Activated CD8-positive, alpha-beta memory T cell treated with anti-CD3 and anti-CD28 coated beads for 1 hour (primary cell): ENCODE results near the gene SFI1.
"Not testable (repeated sequence)": the region's sequence is repeated elsewhere in the genome, so short reads cannot be mapped to it uniquely, and the experiment has no call there.

ENCODE experiments used
- DNase-seq, 2 donors: peaks; one replicate each; pipeline ENCODE4 v3.0.0-alpha.2; 2020; ENCODE audit warnings: low read depth in 1 of 2; ENCODE audit errors: extremely low read depth in 1 of 2

The SFI1 gene

DNA sequence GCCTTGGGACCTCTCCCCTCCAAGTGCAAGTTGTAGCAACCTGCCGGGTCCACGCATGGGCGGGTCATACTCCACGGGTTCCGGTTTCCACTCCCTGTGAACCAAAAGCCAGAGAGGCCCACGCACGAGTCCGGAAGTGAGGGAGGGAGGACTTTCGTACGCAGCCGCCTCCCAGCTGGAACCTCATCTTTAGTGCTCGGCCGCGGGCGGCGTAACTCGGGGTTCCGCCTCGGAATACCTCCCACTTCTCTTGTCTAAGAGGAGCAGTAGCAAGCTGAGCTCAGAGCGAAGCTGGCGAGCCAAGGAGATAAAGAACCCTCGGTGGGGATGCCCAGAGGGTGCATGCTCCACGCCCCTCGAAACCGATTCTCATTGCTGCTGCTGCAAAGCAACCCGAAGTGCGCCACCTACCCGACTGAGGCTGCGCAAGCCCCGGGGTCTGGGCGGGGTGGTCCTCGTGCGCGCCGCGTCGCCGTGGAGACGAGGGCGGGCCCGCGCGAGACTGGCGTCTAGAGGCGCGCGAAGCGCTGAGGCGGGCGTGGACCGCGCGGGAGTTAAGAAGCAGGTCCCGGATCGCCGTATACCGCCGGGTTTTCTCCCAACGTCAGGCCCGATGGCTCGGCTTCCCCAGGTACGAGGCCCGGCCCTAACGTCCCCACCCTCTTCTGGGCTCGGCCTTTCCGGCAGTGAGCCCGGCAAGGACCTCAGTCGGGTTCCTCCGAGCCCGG lies at the start of gene SFI1:
Gene SFI1, plus strand, starts transcription at position 530 of the 728 bp plus-strand sequence. CDS start 11,749 bp downstream, outside the sequence.
- peak; percentile 90 to 94 for DNase-seq

GRCh38 chr22:31446767-31447166 lies 49.6 kb upstream of the SFI1 start:
- no peak for DNase-seq

GRCh38 chr22:31447337-31447736 lies 49.0 kb upstream of the SFI1 start:
- no peak for DNase-seq

DNA sequence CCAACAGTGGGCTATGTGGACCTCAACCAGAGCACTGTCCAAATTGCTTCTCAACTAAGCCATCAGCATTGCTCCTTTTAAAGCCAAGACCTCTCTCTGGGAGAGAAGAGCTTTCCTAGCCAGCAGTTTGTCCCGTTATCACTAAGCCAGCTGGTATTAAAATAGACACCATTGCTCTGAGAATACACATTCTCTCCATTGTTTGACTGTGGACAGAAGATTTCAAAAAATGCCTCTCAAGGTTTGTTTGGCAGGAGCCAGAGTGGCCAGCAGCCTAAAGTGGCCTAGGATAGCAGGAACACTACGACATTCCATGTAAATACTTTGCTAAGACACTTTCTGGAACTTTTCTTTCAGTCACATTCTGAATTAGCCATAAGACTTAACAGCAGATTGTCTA lies 48.0 kb upstream of the SFI1 start:
- no peak for DNase-seq

GRCh38 chr22:31449506-31449905 lies 46.8 kb upstream of the SFI1 start:
- DNase-seq = no peak

DNA sequence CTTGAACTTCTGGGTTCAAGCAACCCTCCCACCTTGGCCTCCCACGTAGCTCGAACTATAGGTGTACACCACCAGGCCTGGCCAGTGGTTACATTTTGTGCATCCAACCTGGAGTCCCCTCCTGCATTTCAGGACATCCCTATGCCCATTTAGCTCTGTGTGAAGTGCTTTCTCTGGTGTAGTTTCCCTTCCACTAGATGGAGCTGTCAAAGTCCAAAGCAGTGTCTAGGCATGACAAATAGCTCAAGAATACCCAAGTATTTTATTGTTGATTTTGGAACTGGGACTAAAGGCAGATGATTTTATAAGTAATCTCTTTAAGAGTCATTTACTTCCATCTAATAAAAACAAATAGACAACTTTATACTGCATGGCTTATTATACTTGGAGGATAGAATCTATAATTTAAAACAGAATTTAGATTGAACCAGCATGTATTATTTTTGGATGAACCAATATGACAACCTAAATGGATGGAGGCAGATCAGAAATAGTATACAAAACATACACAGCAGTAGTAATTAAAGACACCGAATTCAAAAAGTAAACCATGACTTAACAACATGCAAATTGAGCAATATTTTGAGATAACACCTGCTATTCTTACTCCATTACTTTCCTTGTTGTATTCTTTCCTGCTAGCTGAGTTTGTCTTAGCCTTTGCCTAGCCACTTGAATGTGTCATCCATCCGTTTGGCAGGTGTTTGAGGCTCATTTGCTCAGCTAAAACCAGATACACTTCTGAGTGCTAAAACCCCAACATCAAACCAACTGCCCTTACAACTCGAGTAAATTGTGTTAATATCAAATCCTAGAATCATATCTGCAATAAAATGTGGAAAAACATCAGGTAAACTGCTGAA lies 44.4 kb upstream of the SFI1 start:
- DNase-seq = no peak

- no peak for DNase-seq
These were observed 34.6 kb upstream of the SFI1 start for GRCh38 chr22:31461699-31462098.

GRCh38 chr22:31465307-31465706 lies 31.0 kb upstream of the SFI1 start:
- DNase-seq = no peak

DNA sequence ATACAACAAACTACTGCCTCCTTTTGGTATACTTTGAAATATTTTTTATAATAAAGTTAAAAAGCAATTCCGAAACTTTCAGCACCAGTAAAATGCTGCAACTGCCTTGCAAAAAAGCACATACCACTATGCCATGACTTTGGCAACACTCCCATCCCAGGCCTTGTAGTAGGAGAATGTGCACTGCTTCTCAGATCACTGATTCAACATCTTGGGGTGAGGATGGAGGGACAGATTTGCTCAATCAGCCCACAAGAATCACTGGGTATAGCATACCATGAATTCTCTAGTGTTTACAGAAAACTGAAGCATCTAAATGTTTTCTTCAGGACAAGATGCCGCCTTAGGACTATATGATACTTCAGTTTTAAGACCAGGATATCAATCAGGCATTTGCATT lies 21.6 kb upstream of the SFI1 start:
- DNase-seq = no peak

GRCh38 chr22:31475800-31476199 lies 20.5 kb upstream of the SFI1 start:
- DNase-seq = no peak

- no peak for DNase-seq
These were observed 19.0 kb upstream of the SFI1 start for GRCh38 chr22:31477329-31477728.

DNA sequence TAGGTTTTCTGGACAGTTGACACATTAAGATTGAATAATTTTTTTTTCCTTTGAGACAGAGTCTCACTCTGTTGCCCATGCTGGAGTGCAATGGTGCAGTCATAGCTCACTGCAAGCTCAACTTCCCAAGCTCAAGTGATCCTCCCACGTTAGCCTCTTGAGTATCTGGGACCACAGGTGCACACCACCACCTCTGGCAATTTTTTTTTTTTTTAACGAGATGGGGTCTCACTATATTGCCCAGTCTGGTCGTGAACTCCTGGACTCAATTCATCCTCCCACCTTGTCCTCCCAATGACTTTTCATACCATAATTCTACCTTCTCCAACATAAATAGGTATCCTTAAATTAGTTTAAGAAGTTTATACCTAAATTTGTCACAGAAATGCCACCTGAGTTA lies 15.2 kb upstream of the SFI1 start:
- no peak for DNase-seq

DNA sequence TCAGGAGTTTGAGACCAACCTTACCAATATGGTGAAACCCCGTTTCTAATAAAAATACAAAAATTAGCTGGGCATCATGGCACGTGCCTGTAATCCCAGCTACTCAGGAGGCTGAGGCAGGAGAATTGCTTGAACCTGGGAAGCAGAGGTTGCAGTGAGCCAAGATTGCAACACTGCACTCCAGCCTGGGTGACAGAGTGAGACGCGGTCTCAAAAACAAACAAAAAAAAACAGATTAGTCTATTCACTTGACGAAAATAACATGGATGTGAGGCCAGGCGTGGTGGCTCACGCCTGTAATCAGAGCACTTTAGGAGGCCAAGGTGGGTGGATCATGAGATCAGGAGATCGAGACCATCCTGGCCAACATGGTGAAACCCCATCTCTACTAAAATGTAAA lies 13.9 kb upstream of the SFI1 start:
- DNase-seq = not testable (repeated sequence)

DNA sequence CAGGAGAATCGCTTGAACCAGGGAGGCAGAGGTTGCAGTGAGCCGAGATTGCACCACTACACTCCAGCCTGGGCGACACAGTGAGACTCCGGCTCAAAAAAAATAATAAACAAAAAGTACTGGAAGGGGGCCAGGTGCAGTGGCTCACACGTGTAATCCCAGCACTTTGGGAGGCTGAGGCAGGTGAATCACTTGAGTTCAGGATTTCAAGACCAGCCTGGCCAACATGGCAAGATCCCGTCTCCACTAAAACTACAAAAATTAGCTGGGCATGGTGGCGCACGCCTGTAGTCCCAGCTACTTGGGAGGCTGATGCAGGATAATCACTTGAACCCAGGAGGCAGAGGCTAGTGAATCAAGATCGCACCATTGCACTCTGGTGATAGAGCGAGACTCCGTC lies 10.0 kb upstream of the SFI1 start:
- not testable (repeated sequence) for DNase-seq

- DNase-seq = no peak
These were observed 9.4 kb upstream of the SFI1 start for GRCh38 chr22:31486951-31487350.

- DNase-seq = no peak
These were observed 7.9 kb upstream of the SFI1 start for GRCh38 chr22:31488346-31488883.

DNA sequence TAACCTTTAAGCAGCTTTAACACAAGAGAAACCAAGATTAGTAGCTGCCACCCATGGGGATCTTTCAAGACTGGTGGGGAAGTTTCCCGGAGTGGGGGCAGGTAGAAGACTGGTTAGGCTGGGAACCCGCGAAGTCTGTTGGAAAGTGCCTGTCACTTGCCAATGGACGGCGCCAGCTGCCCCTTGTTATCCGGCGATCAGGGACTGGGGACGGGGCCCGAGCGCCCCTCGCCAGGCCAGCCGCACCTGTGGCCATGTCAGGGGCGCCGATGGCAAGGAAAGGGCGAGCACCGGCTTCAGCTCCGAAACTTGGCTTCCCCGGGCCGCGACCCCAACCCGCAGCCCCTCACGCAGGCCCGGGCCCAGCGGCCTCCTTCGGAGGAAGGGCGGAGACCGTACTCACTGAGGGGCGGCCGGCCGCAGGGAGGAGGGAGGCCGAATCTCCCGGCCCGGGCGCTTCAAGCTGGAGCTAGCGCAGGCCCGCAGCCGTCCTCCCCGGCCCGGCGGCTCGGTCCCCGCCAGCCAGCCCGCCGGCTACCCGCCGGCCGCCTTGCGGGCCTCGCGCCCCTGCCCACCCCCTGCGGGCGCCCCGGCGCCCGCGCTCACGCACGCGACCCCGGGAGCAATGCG lies 7.2 kb upstream of the SFI1 start:
- DNase-seq = peak in 1 of 2 donors; percentile 4

- peak; percentile 62 to 73 for DNase-seq
These were observed 6.5 kb upstream of the SFI1 start, which contains the start of gene EIF4ENIF1 for GRCh38 chr22:31489632-31490495. Gene EIF4ENIF1 (minus strand): TSS chr22:31489842. CDS start chr22:31488718, 1,124 bp downstream.

DNA sequence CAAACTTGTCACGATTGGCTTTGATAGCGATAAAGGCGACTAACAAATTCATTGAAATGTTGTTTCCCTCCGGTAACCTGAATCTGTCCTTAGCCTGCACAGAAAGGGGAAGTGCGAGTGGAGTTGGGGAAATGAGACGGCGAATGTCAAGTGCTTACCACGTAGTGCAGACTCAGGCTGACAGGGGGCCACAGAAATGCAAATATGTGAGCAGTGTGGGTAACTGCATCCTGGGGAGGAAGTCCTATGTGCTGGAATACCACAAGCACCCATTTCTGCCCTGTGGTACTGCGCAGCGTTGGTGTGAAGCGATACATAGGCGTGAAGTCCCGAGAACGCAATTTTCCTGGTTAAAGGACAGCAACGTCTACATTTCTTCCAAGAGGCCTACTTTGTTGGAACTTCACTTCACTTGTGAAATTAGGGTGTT lies 5.8 kb upstream of the SFI1 start:
- DNase-seq = peak in 1 of 2 donors; percentile 25
